ENCODE measurements around the gene LRMDA.

LRMDA gene

DNA sequence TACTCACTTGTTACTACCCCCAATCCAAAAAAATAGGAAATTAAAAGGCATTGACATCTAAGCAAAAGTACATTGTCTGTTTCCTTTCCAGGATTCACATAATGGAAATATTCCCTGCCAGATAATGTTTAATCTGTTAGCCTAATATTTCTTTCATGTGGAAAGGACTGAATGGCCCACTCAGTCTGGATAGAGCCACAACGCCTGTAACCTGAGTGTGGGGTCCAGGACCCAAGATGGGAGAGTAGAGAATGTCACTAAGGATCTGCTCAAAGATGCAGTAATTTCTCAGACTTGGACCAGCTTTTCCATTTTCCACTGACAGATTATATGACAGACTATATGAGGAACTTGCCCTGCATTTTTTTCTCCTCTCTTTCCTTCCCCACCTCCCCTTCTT lies 1117.3 kb downstream of the LRMDA start:
- in situ Hi-C loops (cut with MboI; ENCODE audit: low sequenced_read_pairs), result no loop called here

DNA sequence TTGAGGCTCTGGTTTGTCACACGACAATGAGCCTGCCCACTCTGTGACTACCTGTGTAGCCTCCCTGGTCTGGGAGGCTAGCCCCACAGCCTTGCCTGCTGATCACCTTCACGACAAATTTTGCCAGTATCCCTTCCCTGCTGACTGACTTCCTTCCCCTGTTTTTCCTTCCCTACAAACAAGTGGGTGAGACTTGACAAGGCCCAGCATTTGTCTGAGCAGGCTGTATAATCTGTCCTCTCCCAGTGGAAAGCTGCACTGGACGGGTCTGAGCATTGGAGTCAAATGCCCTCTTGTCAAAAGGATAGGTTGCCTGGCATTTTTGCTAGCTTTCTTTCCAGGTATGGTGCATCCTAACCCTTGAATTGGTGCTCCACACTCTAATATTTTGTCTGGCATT lies 1117.7 kb downstream of the LRMDA start:
- in situ Hi-C loops (cut with MboI; ENCODE audit: low sequenced_read_pairs), result no loop called here

DNA sequence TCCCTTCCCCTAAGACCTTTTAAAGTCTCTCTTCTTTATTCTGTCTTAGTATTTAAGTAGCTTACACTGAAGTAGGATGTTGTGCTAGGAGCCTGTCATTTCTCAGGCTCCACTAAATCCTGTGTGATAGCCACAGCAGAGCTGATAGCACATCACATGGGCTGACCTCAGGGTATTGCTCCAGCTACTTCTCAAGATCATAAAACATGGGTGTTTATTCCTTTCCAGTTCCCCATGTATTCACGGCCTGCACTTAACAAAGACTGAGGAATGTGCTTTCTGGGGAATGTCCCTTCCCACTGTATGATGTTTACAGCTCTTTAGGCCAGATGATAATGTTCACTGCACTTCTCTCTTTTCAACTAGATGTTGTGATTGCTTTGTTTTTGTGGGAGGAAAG lies 1119.4 kb downstream of the LRMDA start:
- in situ Hi-C loops (cut with MboI; ENCODE audit: low sequenced_read_pairs), result no loop called here

- in situ Hi-C loops (cut with MboI; ENCODE audit: low sequenced_read_pairs), result no loop called here
Measured at GRCh38 chr10:76552091-76552873, 1120.9 kb downstream of the LRMDA start.

GRCh38 chr10:76553263-76554032 lies 1122.0 kb downstream of the LRMDA start:
- in situ Hi-C loops (cut with MboI; ENCODE audit: low sequenced_read_pairs), result no loop called here

DNA sequence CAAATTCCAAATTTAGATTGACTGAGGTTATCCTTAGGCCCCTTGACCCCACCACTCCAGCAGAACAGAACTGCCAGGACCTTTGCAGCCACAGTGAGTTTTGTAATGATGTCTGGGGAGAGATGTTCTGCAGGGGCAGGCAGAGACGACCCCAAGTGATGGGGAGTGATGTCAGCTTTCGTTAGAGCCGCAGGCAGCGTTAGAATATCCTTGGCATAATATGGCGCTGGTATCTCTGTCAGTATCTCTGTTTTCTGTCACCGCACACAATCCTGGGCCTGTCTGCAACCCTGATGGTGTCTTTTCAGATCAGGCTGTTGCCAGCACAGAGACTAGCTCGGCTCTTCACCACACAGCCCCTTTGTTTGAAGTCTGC lies 1122.6 kb downstream of the LRMDA start:
- in situ Hi-C loops (cut with MboI; ENCODE audit: low sequenced_read_pairs), result no loop called here

DNA sequence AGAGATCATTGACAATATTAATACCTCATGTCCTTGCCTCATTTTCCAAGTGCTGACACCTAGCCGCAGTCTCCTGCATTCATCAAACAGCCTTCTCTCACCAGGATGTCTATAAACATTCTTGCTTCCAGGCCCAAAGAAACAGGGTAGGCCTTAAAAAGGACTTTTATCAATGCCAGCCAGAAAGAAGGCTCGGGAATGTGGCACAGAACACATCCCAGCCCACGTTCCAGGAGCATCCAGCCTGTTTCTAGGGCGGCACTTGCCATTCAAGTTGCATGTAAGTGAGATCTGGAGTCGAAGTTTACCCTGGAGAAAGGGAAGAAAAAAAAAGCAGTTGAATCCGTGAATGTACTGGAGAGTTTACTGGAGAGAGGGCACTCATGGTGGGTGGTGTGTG lies 1123.1 kb downstream of the LRMDA start:
- in situ Hi-C loops (cut with MboI; ENCODE audit: low sequenced_read_pairs), result no loop called here

DNA sequence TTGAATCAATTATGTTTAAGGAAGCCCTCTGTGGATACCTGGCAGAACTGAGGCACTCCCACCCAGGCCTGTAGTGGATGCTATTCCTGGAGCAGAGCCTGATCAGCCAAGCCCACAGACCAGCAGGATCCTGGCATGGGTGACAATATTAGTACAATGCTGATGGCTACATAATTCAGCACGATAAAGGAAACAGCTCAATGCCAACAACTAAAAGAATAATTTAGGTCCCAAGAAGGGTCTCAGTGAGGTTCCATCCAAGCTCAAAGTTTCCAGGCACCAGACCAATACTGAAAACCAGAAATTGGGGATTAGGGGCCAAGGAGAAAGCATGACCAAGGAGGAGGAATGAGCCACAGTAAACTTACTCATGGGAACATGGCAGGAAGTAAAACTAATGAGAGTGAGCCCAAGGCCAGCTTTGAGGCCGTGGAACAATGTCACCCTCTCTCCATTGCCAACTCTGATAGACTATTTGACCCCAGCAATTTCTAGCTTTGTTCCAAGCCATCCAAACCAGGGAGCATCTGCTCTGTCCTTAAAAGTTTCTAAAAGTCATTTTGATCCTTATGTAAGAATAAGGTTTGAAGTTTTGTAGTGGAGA lies 1123.7 kb downstream of the LRMDA start:
- in situ Hi-C loops (cut with MboI; ENCODE audit: low sequenced_read_pairs), result no loop called here

GRCh38 chr10:76557366-76557765 lies 1125.9 kb downstream of the LRMDA start:
- in situ Hi-C loops (cut with MboI; ENCODE audit: low sequenced_read_pairs), result no loop called here

GRCh38 chr10:76558586-76558985 lies 1127.2 kb downstream of the LRMDA start:
- in situ Hi-C loops (cut with MboI; ENCODE audit: low sequenced_read_pairs), result no loop called here

DNA sequence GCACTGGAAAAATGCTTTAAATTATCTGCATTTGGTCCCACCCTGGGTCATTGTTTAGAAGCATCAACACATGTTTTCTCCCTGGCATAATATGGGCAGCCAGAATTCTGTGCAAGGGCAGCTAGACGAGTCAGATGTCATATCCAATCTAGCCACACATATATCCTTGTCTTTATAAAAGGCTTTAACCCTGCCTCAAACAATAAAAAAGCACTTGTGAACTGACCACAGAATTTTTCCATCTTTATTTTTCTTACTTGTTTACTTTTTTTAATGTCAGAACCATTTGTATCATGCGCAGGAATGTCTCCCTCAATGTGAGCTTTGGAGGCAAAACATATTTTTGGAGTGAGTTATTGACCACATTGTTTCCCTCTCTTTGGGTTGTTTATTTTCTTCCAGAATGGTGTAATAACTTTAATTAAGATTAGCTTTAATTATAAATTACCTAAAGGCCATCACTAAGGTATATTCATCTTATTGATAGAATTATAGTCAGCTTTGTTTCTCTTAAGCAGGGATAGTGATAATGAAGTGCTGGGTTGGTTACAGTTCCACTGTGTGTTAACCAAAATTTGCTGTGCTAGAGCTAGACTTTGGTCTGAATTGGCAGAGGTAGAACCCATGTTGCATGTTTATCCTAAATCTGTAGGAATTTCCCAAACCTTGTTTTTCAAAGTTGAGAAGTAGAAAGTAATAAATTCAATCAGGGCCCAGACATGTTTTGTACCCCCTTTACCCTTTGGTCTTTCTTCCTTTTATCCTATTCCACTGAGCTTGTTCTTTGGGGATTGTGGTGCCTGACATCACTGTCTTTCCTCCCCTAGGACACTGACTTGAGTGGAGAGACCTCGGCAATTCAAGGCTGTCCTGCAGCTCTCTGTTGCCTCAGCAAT lies 1127.8 kb downstream of the LRMDA start:
- in situ Hi-C loops (cut with MboI; ENCODE audit: low sequenced_read_pairs), result no loop called here

DNA sequence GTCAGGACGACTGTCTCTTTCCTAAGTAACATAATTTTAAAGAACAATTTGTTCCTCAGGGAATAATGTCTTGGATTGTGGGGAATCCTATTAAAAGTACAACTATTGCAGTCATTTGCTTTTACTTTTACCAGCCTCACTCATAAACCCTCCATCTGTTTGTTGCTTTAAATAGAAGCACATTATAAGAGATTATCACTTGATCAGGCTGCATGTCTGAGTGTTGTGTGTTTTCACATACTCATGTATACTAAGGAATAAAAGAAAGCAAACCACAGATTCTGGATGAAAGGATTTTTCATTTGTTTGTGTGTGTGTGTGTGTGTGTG lies 1128.4 kb downstream of the LRMDA start:
- in situ Hi-C loops (cut with MboI; ENCODE audit: low sequenced_read_pairs), result no loop called here

DNA sequence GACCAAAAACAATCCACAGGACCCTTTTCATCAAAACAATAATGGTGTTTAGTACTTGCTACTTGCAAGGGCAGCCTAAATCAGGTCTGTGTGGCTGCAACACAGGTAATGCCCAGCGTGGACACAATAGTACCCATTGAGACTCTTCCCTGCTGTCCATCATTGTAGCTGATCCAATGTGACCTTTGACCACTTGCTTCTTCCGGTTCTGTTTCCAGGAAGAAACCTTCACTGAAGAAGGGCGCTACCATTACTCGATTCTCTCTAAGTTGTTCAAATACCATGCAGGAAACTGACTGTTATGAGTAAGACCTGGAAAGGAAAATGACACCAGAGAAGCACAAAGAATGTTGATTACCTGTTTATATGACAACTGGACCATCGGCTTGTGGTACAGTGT lies 1128.9 kb downstream of the LRMDA start:
- in situ Hi-C loops (cut with MboI; ENCODE audit: low sequenced_read_pairs), result no loop called here

DNA sequence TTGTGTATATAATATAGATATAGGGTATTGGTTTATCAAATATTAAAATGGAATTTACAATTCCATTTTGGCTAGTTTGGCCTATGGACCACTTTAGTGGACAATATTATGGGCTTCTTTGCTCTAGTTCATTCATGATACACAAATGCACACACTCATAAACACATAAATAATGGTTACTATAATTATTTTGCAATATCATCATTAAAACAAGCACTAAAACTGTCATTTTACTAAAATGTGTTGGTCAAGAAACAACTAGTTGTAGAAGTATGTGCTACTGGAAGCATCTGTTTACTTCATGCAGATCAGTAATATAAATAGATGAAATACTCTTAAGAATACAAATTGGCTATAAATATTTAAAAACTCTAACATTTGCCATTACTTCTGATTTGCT lies 1131.9 kb downstream of the LRMDA start:
- in situ Hi-C loops (cut with MboI; ENCODE audit: low sequenced_read_pairs), result no loop called here

- in situ Hi-C loops (cut with MboI; ENCODE audit: low sequenced_read_pairs), result no loop called here
Measured at GRCh38 chr10:76572021-76572420, 1140.6 kb downstream of the LRMDA start.

- in situ Hi-C loops (cut with MboI; ENCODE audit: low sequenced_read_pairs), result no loop called here
Measured at GRCh38 chr10:76576276-76576962, 1145.0 kb downstream of the LRMDA start.

GRCh38 chr10:76577455-76577854 lies 1146.0 kb downstream of the LRMDA start:
- in situ Hi-C loops (cut with MboI; ENCODE audit: low sequenced_read_pairs), result no loop called here

- in situ Hi-C loops (cut with MboI; ENCODE audit: low sequenced_read_pairs), result no loop called here
Measured at GRCh38 chr10:76581506-76582256, 1150.3 kb downstream of the LRMDA start.

DNA sequence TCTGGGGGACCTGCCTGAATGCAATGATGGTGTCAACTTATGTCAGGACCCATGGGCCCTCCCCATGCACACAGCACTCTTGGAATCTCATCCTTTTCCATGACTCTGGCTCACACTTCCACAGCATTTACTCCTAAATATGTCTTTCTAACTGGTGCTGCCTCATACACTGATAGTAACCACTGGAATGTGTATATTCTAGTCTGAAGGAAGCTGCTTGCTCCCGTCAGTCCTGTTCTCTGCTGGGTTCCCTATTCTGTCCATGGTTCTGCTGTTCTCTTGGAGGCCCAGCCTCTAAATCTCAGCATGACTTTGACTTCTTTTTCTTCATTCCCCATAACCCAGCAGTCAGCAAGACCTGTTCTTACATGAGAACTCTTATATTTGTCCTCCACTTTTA lies 1151.1 kb downstream of the LRMDA start:
- in situ Hi-C loops (cut with MboI; ENCODE audit: low sequenced_read_pairs), result no loop called here

DNA sequence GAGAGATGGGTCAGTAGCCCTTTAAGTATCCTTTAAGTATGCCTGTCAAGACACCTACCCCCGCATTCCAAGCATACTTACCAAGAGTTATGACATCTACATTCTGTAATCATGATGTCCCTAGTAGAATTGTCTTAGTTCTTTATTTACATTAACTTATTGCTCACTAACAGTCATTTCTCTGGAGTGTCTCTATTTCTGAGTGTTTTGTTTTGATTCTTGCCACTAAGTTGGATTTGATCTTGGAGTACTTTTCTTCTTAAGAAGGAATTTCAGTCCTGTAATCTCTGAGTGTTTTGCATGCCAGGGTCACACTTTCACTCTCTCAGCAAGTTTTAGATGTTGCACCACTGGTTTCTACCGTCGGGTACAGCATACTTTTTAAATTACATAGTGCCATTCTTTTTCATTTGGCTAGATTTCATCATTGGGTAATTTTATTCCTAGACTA lies 1152.3 kb downstream of the LRMDA start:
- in situ Hi-C loops (cut with MboI; ENCODE audit: low sequenced_read_pairs), result no loop called here

All from hTERT RPE-1 (cell line).